GM13976 (cell line): Measurements from ENCODE around the gene LRGUK.

Experiments
- DNase-seq: peaks from one replicate; pipeline ENCODE4 v3.0.0; 2012; ENCODE audit warnings: low spot score
- in situ Hi-C: fragments of 300-500 bp; cut with MboI; formaldehyde crosslinking; loops from one replicate; pipeline ENCODE4 v1.12.0; 2022; ENCODE audit warnings: low sequenced_read_pairs, mixed read lengths, inconsistent platforms; ENCODE audit not compliant: unreplicated experiment
- TF ChIP-seq, protein P1 (sequence below): IDR thresholded peaks from 2 replicates; pipeline ENCODE4 v1.5.1; 2012; ENCODE audit warnings: borderline replicate concordance, mild to moderate bottlenecking; ENCODE audit not compliant: insufficient read depth; ENCODE audit errors: extremely low read depth, missing control alignments, control extremely low read depth

The LRGUK gene

GRCh38 chr7:134246761-134247160, 119.6 kb downstream of the LRGUK start:
- in situ Hi-C loops, result no loop called here
- TF ChIP-seq, protein P1, sequence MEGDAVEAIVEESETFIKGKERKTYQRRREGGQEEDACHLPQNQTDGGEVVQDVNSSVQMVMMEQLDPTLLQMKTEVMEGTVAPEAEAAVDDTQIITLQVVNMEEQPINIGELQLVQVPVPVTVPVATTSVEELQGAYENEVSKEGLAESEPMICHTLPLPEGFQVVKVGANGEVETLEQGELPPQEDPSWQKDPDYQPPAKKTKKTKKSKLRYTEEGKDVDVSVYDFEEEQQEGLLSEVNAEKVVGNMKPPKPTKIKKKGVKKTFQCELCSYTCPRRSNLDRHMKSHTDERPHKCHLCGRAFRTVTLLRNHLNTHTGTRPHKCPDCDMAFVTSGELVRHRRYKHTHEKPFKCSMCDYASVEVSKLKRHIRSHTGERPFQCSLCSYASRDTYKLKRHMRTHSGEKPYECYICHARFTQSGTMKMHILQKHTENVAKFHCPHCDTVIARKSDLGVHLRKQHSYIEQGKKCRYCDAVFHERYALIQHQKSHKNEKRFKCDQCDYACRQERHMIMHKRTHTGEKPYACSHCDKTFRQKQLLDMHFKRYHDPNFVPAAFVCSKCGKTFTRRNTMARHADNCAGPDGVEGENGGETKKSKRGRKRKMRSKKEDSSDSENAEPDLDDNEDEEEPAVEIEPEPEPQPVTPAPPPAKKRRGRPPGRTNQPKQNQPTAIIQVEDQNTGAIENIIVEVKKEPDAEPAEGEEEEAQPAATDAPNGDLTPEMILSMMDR, result no peak
- DNase-seq, result no peak

DNA sequence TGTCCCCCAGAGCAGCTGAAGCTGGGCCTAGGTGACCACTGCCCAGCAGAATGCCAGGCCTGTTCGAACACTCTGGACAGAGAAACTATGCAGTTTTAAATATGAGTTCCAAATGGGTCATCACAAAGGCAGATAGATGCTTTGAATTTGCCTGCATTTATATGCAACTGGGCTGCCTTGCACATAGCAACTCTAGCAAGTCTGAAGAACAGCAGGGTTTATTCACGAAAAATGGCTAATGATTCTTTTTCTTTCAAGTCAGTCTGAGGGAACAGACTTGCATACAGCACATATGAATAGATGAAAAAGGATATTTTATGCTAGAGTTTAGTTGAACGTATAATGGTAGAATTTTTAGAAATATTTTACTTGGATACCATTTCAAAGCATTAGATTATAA, 121.1 kb downstream of the LRGUK start:
- TF ChIP-seq, protein P1, result no peak
- DNase-seq, result no peak
- in situ Hi-C loops, result no loop called here

DNA sequence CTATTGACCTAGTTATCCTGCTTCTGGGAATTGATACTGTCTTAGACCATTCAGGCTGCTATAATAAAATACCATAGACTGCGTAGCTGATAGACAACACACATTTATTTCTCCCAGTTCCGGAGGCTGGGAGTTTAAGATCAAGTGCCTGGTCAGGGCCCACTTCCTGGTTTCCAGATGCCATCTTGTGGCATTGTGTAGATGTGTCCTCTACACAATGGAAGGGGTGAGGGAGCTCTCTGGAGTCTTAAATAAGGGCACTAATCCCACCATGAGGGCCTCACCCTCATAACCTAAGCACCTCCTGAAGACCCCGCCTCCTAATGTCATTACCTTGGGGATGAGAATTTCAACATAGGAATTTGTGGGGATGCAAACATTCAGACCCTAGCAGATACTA, 127.2 kb downstream of the LRGUK start:
- no peak for DNase-seq
- in situ Hi-C loops, result no loop called here

DNA sequence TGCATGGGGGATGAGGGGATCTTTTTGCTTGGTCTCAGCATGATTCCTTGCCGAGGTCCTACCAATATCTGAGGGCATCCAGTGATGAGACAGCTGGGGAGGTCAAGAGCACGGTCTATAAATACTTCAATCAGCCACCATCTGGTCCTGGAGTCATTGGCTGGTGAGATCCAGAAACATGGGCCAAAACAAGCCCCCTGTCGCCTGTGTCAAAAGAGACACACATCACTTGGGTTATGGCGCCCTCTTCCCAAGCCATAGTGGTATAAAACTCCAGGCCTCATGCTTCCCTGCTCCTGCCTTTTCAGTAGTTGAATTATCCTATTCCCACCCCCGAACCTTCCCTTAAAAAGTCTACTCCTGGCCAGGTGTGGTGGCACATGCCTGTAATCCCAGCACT, 128.7 kb downstream of the LRGUK start:
- no peak for DNase-seq
- TF ChIP-seq, protein P1, result no peak
- in situ Hi-C loops, result no loop called here

More for the DNA sequence above, 127.2 kb downstream of the LRGUK start:
- TF ChIP-seq, protein P1, result no peak

DNA sequence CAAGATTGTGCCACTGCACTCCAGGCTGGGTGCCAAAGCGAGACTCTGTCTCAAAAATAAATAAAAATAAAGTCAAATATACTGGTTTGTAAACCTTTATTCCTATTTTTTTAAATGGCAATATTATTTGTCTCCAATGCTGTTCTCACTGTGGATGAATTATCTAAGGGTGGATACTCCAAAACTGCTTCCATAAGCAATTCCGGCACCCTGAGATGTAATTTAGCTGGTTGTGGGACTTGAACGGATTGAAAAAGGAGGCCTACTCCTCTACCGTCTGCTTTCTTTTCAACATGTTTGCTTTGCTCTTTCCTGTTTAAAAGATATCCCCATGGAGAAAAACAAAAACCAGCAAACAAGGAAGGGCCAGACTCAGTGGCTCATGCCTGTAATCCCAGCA, 135.2 kb downstream of the LRGUK start:
- in situ Hi-C loops, result no loop called here
- no peak for DNase-seq
- TF ChIP-seq, protein P1, result no peak

GRCh38 chr7:134276951-134277350, 149.8 kb downstream of the LRGUK start:
- TF ChIP-seq, protein P1, result no peak
- in situ Hi-C loops, result no loop called here
- no peak for DNase-seq
